Psoas muscle (tissue), 8 donors: ENCODE data around the gene STRIP2. TPM values are rescaled to one million over a fixed set of nuclear protein-coding genes. Genes with fewer than 3 reads are reported as not detected.

ENCODE experiments used
- ATAC-seq, 4 donors: fragments of 200-7000 bp; cut with Tn5 transposase; one replicate each; pipeline ENCODE4 v1.9.1; 2020; ENCODE audit warnings: moderate library complexity in 3 of 4, mild to moderate bottlenecking in 2 of 4
- DNase-seq, 2 donors: peaks; one replicate each; pipeline ENCODE4 v3.0.0-alpha.2; 2020
- H3K27ac ChIP-seq: fragments of 200-600 bp; one replicate; pipeline ENCODE4 v1.8.0; 2022
- H3K27me3 ChIP-seq, 3 donors: fragments of 200-600 bp in 1 of 3; one replicate each; pipeline versions ENCODE4 v1.6.1 to v1.8.0; 2013 to 2022; ENCODE audit warnings: low read length in 2 of 3, mild to moderate bottlenecking in 2 of 3, moderate library complexity in 1 of 3; ENCODE audit not compliant: insufficient read depth in 3 of 3
- H3K36me3 ChIP-seq, 2 donors: fragments of 200-600 bp in 1 of 2; one replicate each; pipeline versions ENCODE4 v1.6.1 to v1.8.0; 2013 to 2022; ENCODE audit warnings: low read depth in 1 of 2, mild to moderate bottlenecking in 1 of 2, moderate library complexity in 1 of 2; ENCODE audit not compliant: insufficient read depth in 1 of 2
- H3K4me1 ChIP-seq: fragments of 200-600 bp; one replicate; pipeline ENCODE4 v1.8.0; 2022
- H3K4me3 ChIP-seq: fragments of 200-600 bp; one replicate; pipeline ENCODE4 v1.8.0; 2022; ENCODE audit warnings: mild to moderate bottlenecking
- H3K9me3 ChIP-seq: fragments of 200-600 bp; one replicate; pipeline ENCODE4 v1.8.0; 2022
- CTCF ChIP-seq: fragments of 200-600 bp; IDR thresholded peaks from one replicate; pipeline ENCODE4 v1.8.0; 2022; ENCODE audit warnings: antibody characterized with exemption
- WGBS, 3 donors: extraction: QIAGEN DNeasy Blood & Tissue Kit; methylation state at CpG; one replicate each; pipeline versions ENCODE4 v1.1.6 to v1.1.7; 2013; 5-methylcytosine and 5-hydroxymethylcytosine counted together
- intact Hi-C, 2 donors: fragments of 100-400 bp; cut with DNase I; formaldehyde crosslinking; loops; one replicate each; pipeline versions ENCODE4 v1.11.0 to v1.14.2; 2022
- polyA plus RNA-seq, 3 donors: library from polyadenylated mRNA; stranded (reverse); fragments of 200-250 nt; gene quantifications; one replicate each; pipeline ENCODE4 v1.2.3, GENCODE V29; 2013
- total RNA-seq, 4 donors: library from RNA; stranded (reverse); fragmentation: NEBNext Ultra II Directional in 2 of 4; extraction: Animal tissue kit (Norgen Biotek cat#: 25700) in 2 of 4; gene quantifications; one replicate each; pipeline versions ENCODE4 v1.2.1 to v1.2.4, GENCODE V29; 2021 to 2023
- donor health status: healthy with polysubstance abuse.
- donor health status: DM: no; HTN: no; CAD: no; lungs with moderate emphysema.
- donor health status: Bipolar disorder and iron deficiency.
- donor health status: healthy.
- donor health status: DM: yes; HTN: yes; CAD: no.
- donor health status: DM: no; HTN: no; CAD: no.
- donor health status: DM: no; HTN: no; CAD: no.
- donor health status: DM: yes; HTN: yes; CAD: no.

The STRIP2 gene
- total and polyA plus RNA-seq, 7 donors: 14.5 to 94.4 (median 46.6) TPM

- Histone ChIP-seq H3K27ac (no peak overlapping the region), H3K36me3 (peaks cover 0 to 15% of the 10 kb centered on the region in 2 donors), H3K9me3 (no peaks in the 10 kb centered on the region), H3K27me3 (no peaks in the 10 kb centered on the region), H3K4me1 (peaks cover 13% of the 10 kb centered on the region), H3K4me3 (no peak overlapping the region)
- no peak for TF ChIP-seq CTCF
- DNase-seq (no peak), ATAC-seq (no peak)
- WGBS, 3 donors: 95 to 98% (median 96%) methylated on average over 5 of the region's 5 CpGs
- intact Hi-C loops: no loop called here
Observed at GRCh38 chr7:129417073-129417472, 17.2 kb upstream of the STRIP2 start.

GRCh38 chr7:129421717-129422250, 12.4 kb upstream of the STRIP2 start:
- intact Hi-C loops: loop anchor here in 1 of 2 donors (2.0 kb wide), 1 partner anchor 17 kb away; no protein-coding TSS in a partner anchor
- peaks cover 24% of the 10 kb centered on the region for H3K4me1 ChIP-seq

GRCh38 chr7:129422727-129423126, 11.5 kb upstream of the STRIP2 start:
- Histone ChIP-seq H3K4me1 (peaks cover 24% of the 10 kb centered on the region), H3K4me3 (no peak overlapping the region), H3K27me3 (no peaks in the 10 kb centered on the region), H3K9me3 (no peaks in the 10 kb centered on the region), H3K36me3 (peaks cover 0 to 33% of the 10 kb centered on the region in 2 donors), H3K27ac (peak overlapping the region; percentile 83)
- ATAC-seq (peak; percentile 69 to 88 (median 78)), DNase-seq (no peak)
- intact Hi-C loops: loop anchor here in 1 of 2 donors (2.0 kb wide), 1 partner anchor 16 kb away; no protein-coding TSS in a partner anchor
- 35 to 54% (median 45%) methylated on average over 4 of the region's 4 CpGs for WGBS, 3 donors
- TF ChIP-seq CTCF: no peak

More at GRCh38 chr7:129421717-129422250, 12.4 kb upstream of the STRIP2 start:
- no peak for TF ChIP-seq CTCF
- Histone ChIP-seq H3K27me3 (no peaks in the 10 kb centered on the region), H3K36me3 (peaks cover 0 to 23% of the 10 kb centered on the region in 2 donors), H3K27ac (peak overlapping the region; percentile 83), H3K9me3 (no peaks in the 10 kb centered on the region), H3K4me3 (peak overlapping the region; percentile 26)
- no peak for DNase-seq
- peak; percentile 59 to 86 (median 73) for ATAC-seq
- 27 to 45% (median 29%) methylated on average over 2 of the region's 2 CpGs for WGBS, 3 donors

GRCh38 chr7:129423700-129424410, 10.4 kb upstream of the STRIP2 start:
- TF ChIP-seq CTCF: no peak
- H3K27me3 ChIP-seq: no peaks in the 10 kb centered on the region
- no peak for DNase-seq
- intact Hi-C loops: loop anchor here in 1 of 2 donors (2.0 kb wide), 1 partner anchor 15 kb away; no protein-coding TSS in a partner anchor
- H3K27ac ChIP-seq: no peak overlapping the region
- H3K4me3 ChIP-seq: no peak overlapping the region
- H3K4me1 ChIP-seq: peaks cover 24% of the 10 kb centered on the region
- 94 to 100% (median 98%) methylated on average over 1 to 2 of the region's 2 CpGs for WGBS, 3 donors
- ATAC-seq: peak; percentile 21 to 35 (median 30)
- H3K36me3 ChIP-seq: peaks cover 0 to 38% of the 10 kb centered on the region in 2 donors
- H3K9me3 ChIP-seq: no peaks in the 10 kb centered on the region
